ENCODE results near the gene TRHDE.

TRHDE gene

GRCh38 chr12:72272731-72273498, 745 bp downstream of the TRHDE start:
- Histone ChIP-seq H3K36me3 (replicated peaks in 1 of 2; ENCODE audit: control insufficient read depth in 2 of 2, insufficient read depth in 2 of 2, low read length in 2 of 2) (no peaks in the 10 kb centered on the region), H3K23ac (ENCODE audit: low read depth, low read length, poor library complexity) (peak overlapping the region; percentile 95), H3K4me3 (ENCODE audit: low read length in 2 of 2) (peak overlapping the region; percentile 55 to 96), H3K27ac (replicated peaks; ENCODE audit: low read length) (no peak overlapping the region), H2AFZ (ENCODE audit: low read length) (peak overlapping the region; percentile 95), H3K27me3 (ENCODE audit: control insufficient read depth in 3 of 3, insufficient read depth in 3 of 3, low read depth in 1 of 3, low read length in 3 of 3) (peaks cover 11 to 24% (median 12%) of the 10 kb centered on the region in 3 experiments), H4K91ac (ENCODE audit: low read depth, low read length, poor library complexity) (no peak overlapping the region), H3K9ac (ENCODE audit: low read depth, low read length, poor library complexity) (peak overlapping the region; percentile 93), H3K9me3 (replicated peaks in 1 of 2; ENCODE audit: control insufficient read depth in 2 of 2, insufficient read depth in 1 of 2, low read depth in 1 of 2, low read length in 2 of 2) (no peaks in the 10 kb centered on the region), H3K4me2 (ENCODE audit: insufficient read depth, low read length, poor library complexity, severe bottlenecking) (peak overlapping the region; percentile 95), H4K8ac (ENCODE audit: low read depth, low read length) (peak overlapping the region; percentile 43), H2BK12ac (ENCODE audit: low read length) (peak overlapping the region; percentile 94), H3K4me1 (ENCODE audit: control insufficient read depth in 2 of 2, insufficient read depth in 1 of 2, low read depth in 1 of 2, low read length in 2 of 2) (peaks cover 4 to 10% of the 10 kb centered on the region in 2 donors), H3K4ac (ENCODE audit: low read length) (peak overlapping the region; percentile 93), H2AK5ac (ENCODE audit: low read depth, low read length) (peak overlapping the region; percentile 63), H3K18ac (ENCODE audit: low read length) (peak overlapping the region; percentile 96), H3K79me1 (ENCODE audit: low read depth, low read length) (no peaks in the 10 kb centered on the region), H2BK5ac (ENCODE audit: low read length) (peak overlapping the region; percentile 39), H2BK15ac (ENCODE audit: low read length) (peak overlapping the region; percentile 94), H2BK120ac (ENCODE audit: low read depth, low read length) (no peak overlapping the region), H3K14ac (ENCODE audit: low read length) (peak overlapping the region; percentile 89)
- WGBS, 2 donors (ENCODE audit: extremely low coverage in 2 of 2, insufficient read length in 2 of 2, insufficient replicate concordance in 1 of 2) = no CpG with 5 or more reads among the region's 79 CpGs
- peak; percentile 27 for DNase-seq (ENCODE audit: low spot score)

GRCh38 chr12:72273499-72273837, 1.3 kb downstream of the TRHDE start:
- H3K36me3 ChIP-seq (replicated peaks in 1 of 2; ENCODE audit: control insufficient read depth in 2 of 2, insufficient read depth in 2 of 2, low read length in 2 of 2) = no peaks in the 10 kb centered on the region
- H3K79me1 ChIP-seq (ENCODE audit: low read depth, low read length) = no peaks in the 10 kb centered on the region
- H3K27me3 ChIP-seq (ENCODE audit: control insufficient read depth in 3 of 3, insufficient read depth in 3 of 3, low read depth in 1 of 3, low read length in 3 of 3) = peaks cover 11 to 24% (median 12%) of the 10 kb centered on the region in 3 experiments
- no peak overlapping the region for H2BK5ac ChIP-seq (ENCODE audit: low read length)
- H3K18ac ChIP-seq (ENCODE audit: low read length) = no peak overlapping the region
- no peak overlapping the region for H3K27ac ChIP-seq (replicated peaks; ENCODE audit: low read length)
- no peak overlapping the region for H4K91ac ChIP-seq (ENCODE audit: low read depth, low read length, poor library complexity)
- H3K4me1 ChIP-seq (ENCODE audit: control insufficient read depth in 2 of 2, insufficient read depth in 1 of 2, low read depth in 1 of 2, low read length in 2 of 2) = peaks cover 4 to 10% of the 10 kb centered on the region in 2 donors
- no peak overlapping the region for H2BK120ac ChIP-seq (ENCODE audit: low read depth, low read length)
- peak overlapping the region; percentile 95 for H2AFZ ChIP-seq (ENCODE audit: low read length)
- H3K23ac ChIP-seq (ENCODE audit: low read depth, low read length, poor library complexity) = peak overlapping the region; percentile 95
- WGBS, 2 donors (ENCODE audit: extremely low coverage in 2 of 2, insufficient read length in 2 of 2, insufficient replicate concordance in 1 of 2) = no CpG with 5 or more reads among the region's 24 CpGs
- H3K4me2 ChIP-seq (ENCODE audit: insufficient read depth, low read length, poor library complexity, severe bottlenecking) = peak overlapping the region; percentile 95
- no peak overlapping the region for H3K4ac ChIP-seq (ENCODE audit: low read length)
- peak overlapping the region; percentile 55 to 96 for H3K4me3 ChIP-seq (ENCODE audit: low read length in 2 of 2)
- H2BK15ac ChIP-seq (ENCODE audit: low read length) = peak overlapping the region; percentile 94
- DNase-seq (ENCODE audit: low spot score) = no peak
- H3K14ac ChIP-seq (ENCODE audit: low read length) = no peak overlapping the region
- H2AK5ac ChIP-seq (ENCODE audit: low read depth, low read length) = no peak overlapping the region
- H3K9me3 ChIP-seq (replicated peaks in 1 of 2; ENCODE audit: control insufficient read depth in 2 of 2, insufficient read depth in 1 of 2, low read depth in 1 of 2, low read length in 2 of 2) = no peaks in the 10 kb centered on the region
- no peak overlapping the region for H2BK12ac ChIP-seq (ENCODE audit: low read length)
- no peak overlapping the region for H4K8ac ChIP-seq (ENCODE audit: low read depth, low read length)
- H3K9ac ChIP-seq (ENCODE audit: low read depth, low read length, poor library complexity) = no peak overlapping the region

GRCh38 chr12:72273851-72274351, 1.7 kb downstream of the TRHDE start:
- Histone ChIP-seq H3K4me3 (ENCODE audit: low read length in 2 of 2) (peak overlapping the region; percentile 55 to 96), H3K4me2 (ENCODE audit: insufficient read depth, low read length, poor library complexity, severe bottlenecking) (peak overlapping the region; percentile 95), H2BK15ac (ENCODE audit: low read length) (no peak overlapping the region), H2AK5ac (ENCODE audit: low read depth, low read length) (no peak overlapping the region), H3K9me3 (replicated peaks in 1 of 2; ENCODE audit: control insufficient read depth in 2 of 2, insufficient read depth in 1 of 2, low read depth in 1 of 2, low read length in 2 of 2) (no peaks in the 10 kb centered on the region), H4K91ac (ENCODE audit: low read depth, low read length, poor library complexity) (no peak overlapping the region), H3K18ac (ENCODE audit: low read length) (peak overlapping the region; percentile 49), H3K79me1 (ENCODE audit: low read depth, low read length) (no peaks in the 10 kb centered on the region), H2BK120ac (ENCODE audit: low read depth, low read length) (no peak overlapping the region), H3K4ac (ENCODE audit: low read length) (no peak overlapping the region), H4K8ac (ENCODE audit: low read depth, low read length) (no peak overlapping the region), H3K4me1 (ENCODE audit: control insufficient read depth in 2 of 2, insufficient read depth in 1 of 2, low read depth in 1 of 2, low read length in 2 of 2) (peaks cover 4 to 10% of the 10 kb centered on the region in 2 donors), H3K23ac (ENCODE audit: low read depth, low read length, poor library complexity) (no peak overlapping the region), H2BK12ac (ENCODE audit: low read length) (no peak overlapping the region), H3K27me3 (ENCODE audit: control insufficient read depth in 3 of 3, insufficient read depth in 3 of 3, low read depth in 1 of 3, low read length in 3 of 3) (peaks cover 11 to 24% (median 12%) of the 10 kb centered on the region in 3 experiments), H2BK5ac (ENCODE audit: low read length) (no peak overlapping the region), H3K9ac (ENCODE audit: low read depth, low read length, poor library complexity) (no peak overlapping the region), H2AFZ (ENCODE audit: low read length) (peak overlapping the region; percentile 95), H3K36me3 (replicated peaks in 1 of 2; ENCODE audit: control insufficient read depth in 2 of 2, insufficient read depth in 2 of 2, low read length in 2 of 2) (no peaks in the 10 kb centered on the region), H3K27ac (replicated peaks; ENCODE audit: low read length) (no peak overlapping the region), H3K14ac (ENCODE audit: low read length) (no peak overlapping the region)
- no CpG with 5 or more reads among the region's 17 CpGs for WGBS, 2 donors (ENCODE audit: extremely low coverage in 2 of 2, insufficient read length in 2 of 2, insufficient replicate concordance in 1 of 2)
- no peak for DNase-seq (ENCODE audit: low spot score)

- Histone ChIP-seq H3K27me3 (ENCODE audit: control insufficient read depth in 3 of 3, insufficient read depth in 3 of 3, low read depth in 1 of 3, low read length in 3 of 3) (peaks cover 11 to 24% (median 12%) of the 10 kb centered on the region in 3 experiments), H3K9me3 (replicated peaks in 1 of 2; ENCODE audit: control insufficient read depth in 2 of 2, insufficient read depth in 1 of 2, low read depth in 1 of 2, low read length in 2 of 2) (no peaks in the 10 kb centered on the region), H3K79me1 (ENCODE audit: low read depth, low read length) (no peaks in the 10 kb centered on the region), H4K8ac (ENCODE audit: low read depth, low read length) (no peak overlapping the region), H3K27ac (replicated peaks; ENCODE audit: low read length) (no peak overlapping the region), H2BK15ac (ENCODE audit: low read length) (no peak overlapping the region), H3K9ac (ENCODE audit: low read depth, low read length, poor library complexity) (no peak overlapping the region), H3K4ac (ENCODE audit: low read length) (no peak overlapping the region), H3K4me3 (ENCODE audit: low read length in 2 of 2) (no peak overlapping the region), H3K4me1 (ENCODE audit: control insufficient read depth in 2 of 2, insufficient read depth in 1 of 2, low read depth in 1 of 2, low read length in 2 of 2) (peaks cover 4 to 8% of the 10 kb centered on the region in 2 donors), H2AK5ac (ENCODE audit: low read depth, low read length) (no peak overlapping the region), H2BK120ac (ENCODE audit: low read depth, low read length) (no peak overlapping the region), H3K36me3 (replicated peaks in 1 of 2; ENCODE audit: control insufficient read depth in 2 of 2, insufficient read depth in 2 of 2, low read length in 2 of 2) (no peaks in the 10 kb centered on the region), H4K91ac (ENCODE audit: low read depth, low read length, poor library complexity) (no peak overlapping the region), H3K14ac (ENCODE audit: low read length) (no peak overlapping the region), H2BK12ac (ENCODE audit: low read length) (no peak overlapping the region), H3K23ac (ENCODE audit: low read depth, low read length, poor library complexity) (no peak overlapping the region), H3K18ac (ENCODE audit: low read length) (no peak overlapping the region), H2AFZ (ENCODE audit: low read length) (no peak overlapping the region), H3K4me2 (ENCODE audit: insufficient read depth, low read length, poor library complexity, severe bottlenecking) (no peak overlapping the region), H2BK5ac (ENCODE audit: low read length) (no peak overlapping the region)
- no CpG with 5 or more reads among the region's 1 CpG for WGBS, 2 donors (ENCODE audit: extremely low coverage in 2 of 2, insufficient read length in 2 of 2, insufficient replicate concordance in 1 of 2)
- DNase-seq (ENCODE audit: low spot score) = no peak
These were observed 2.8 kb downstream of the TRHDE start for GRCh38 chr12:72274931-72275330.

Data from neuronal stem cell (in vitro differentiated cells).